Neural crest cell (in vitro differentiated cells): ENCODE data around the gene COL9A3. TPM values are rescaled to one million over a fixed set of nuclear protein-coding genes. Genes with fewer than 3 reads are reported as not detected.

Source experiments
- DNase-seq: peaks from one replicate; pipeline ENCODE4 v3.0.0; 2021; ENCODE audit warnings: low read depth, mixed read lengths, low spot score
- H3K27ac Mint-ChIP-seq: one replicate; pipeline ENCODE4 v1.8.0; 2021; ENCODE audit warnings: mild to moderate bottlenecking, mixed read lengths; ENCODE audit not compliant: unreplicated experiment
- H3K27me3 Mint-ChIP-seq: 2 replicates; pipeline ENCODE4 v1.8.0; 2021; ENCODE audit warnings: low read depth, mild to moderate bottlenecking, mixed read lengths
- H3K36me3 Mint-ChIP-seq: 2 replicates; pipeline ENCODE4 v1.8.0; 2021; ENCODE audit warnings: low read depth, mild to moderate bottlenecking, mixed read lengths
- H3K4me1 Mint-ChIP-seq: 2 replicates; pipeline ENCODE4 v1.8.0; 2021; ENCODE audit warnings: mixed read lengths
- H3K4me3 Mint-ChIP-seq: one replicate; pipeline ENCODE4 v1.8.0; 2021; ENCODE audit warnings: mild to moderate bottlenecking, mixed read lengths
- H3K9me3 Mint-ChIP-seq: 2 replicates; pipeline ENCODE4 v1.8.0; 2021; ENCODE audit warnings: mixed read lengths
- total RNA-seq: library from RNA; stranded (reverse); gene quantifications from 2 replicates; pipeline ENCODE4 v1.2.1, GENCODE V29; 2021
- TF ChIP-seq, protein P1 (sequence below): fragments of 200-600 bp; sonication (generic); conservative IDR thresholded peaks from 2 replicates; pipeline ENCODE4 v1.5.0; 2021; ENCODE audit warnings: antibody characterized with exemption, mild to moderate bottlenecking

The COL9A3 gene
- total RNA-seq, 1 donor from 2014 or later, result 4.6 TPM

DNA sequence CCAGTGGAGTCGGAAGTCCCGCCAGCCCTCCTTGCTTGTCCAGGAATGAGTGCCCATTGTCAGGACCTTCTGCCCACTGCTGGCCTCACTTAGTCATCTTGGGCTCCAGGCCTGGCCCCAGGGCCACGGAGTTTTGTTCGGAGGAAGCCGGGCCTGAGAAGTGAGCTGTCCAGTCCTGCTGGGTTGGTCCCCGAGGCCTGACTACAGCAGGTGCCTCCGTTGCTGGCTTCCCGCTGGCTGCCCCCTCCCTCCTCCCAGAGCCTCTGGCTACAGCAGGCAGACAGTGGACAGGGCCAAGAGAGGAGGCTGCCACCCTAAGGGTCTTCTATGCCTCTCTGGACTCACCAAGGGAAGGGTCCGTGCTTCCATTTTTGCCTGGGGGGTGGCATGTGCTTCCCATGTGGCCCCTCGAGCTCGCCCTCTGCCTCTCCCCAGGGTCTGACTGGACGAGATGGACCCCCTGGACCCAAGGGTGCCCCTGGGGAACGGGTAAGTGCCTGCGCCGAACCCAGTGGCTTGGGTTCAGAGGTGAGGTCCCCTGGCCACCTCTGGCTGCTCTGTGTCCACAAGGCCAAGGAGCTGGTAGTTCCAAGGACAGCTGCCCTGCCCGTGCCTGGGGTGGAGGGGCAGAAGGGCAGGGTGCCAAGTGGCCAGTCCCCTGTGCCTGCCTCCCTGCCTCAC, 2.8 kb downstream of the COL9A3 start:
- DNase-seq, result no peak
- Mint-ChIP-seq H3K9me3 (no peaks in the 10 kb centered on the region), H3K27ac (no peak overlapping the region), H3K36me3 (no peaks in the 10 kb centered on the region), H3K4me1 (peaks cover 22% of the 10 kb centered on the region), H3K27me3 (peaks cover 28% of the 10 kb centered on the region), H3K4me3 (no peak overlapping the region)
- TF ChIP-seq, protein P1, sequence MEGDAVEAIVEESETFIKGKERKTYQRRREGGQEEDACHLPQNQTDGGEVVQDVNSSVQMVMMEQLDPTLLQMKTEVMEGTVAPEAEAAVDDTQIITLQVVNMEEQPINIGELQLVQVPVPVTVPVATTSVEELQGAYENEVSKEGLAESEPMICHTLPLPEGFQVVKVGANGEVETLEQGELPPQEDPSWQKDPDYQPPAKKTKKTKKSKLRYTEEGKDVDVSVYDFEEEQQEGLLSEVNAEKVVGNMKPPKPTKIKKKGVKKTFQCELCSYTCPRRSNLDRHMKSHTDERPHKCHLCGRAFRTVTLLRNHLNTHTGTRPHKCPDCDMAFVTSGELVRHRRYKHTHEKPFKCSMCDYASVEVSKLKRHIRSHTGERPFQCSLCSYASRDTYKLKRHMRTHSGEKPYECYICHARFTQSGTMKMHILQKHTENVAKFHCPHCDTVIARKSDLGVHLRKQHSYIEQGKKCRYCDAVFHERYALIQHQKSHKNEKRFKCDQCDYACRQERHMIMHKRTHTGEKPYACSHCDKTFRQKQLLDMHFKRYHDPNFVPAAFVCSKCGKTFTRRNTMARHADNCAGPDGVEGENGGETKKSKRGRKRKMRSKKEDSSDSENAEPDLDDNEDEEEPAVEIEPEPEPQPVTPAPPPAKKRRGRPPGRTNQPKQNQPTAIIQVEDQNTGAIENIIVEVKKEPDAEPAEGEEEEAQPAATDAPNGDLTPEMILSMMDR, result no peak

DNA sequence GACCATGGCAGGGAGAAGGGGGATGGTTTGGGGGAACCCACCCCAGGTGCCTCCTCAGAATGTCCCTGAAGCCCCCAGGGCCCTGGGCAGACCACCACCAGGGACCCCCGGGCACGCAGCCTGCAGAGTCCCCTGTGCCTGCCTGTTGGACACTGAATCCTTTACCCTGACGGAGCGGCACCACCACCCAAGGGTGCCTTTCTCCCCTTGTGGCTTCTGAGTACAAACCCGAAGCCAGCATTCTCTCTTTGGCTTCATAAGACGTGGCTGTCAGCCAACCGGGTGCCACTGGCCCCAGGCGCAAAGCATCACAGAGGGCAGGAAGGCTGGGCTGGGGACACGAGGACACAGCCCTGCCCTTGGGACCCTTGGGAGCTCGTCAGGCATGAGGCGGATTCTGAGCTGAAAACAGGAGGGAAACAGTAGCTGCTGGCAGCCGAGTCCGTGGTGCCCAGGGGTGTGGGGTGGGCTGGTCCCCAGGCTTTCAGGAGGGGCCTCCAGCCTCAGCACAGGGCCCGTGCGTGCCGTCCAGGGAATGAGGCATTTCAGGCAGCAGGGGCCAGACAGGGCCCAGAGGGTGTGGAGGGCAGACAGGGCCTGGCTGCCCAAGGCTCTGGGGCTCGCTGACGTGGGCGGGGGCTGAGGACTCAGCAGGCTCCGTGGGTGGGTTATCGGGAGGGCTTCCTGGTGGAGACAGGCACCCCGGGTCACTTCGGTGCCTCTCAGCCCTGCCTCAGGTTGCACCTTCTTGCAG, 3.5 kb downstream of the COL9A3 start:
- no peak overlapping the region for H3K4me3 Mint-ChIP-seq
- H3K9me3 Mint-ChIP-seq, result no peaks in the 10 kb centered on the region
- H3K36me3 Mint-ChIP-seq, result no peaks in the 10 kb centered on the region
- H3K4me1 Mint-ChIP-seq, result peaks cover 17% of the 10 kb centered on the region
- H3K27me3 Mint-ChIP-seq, result peaks cover 21% of the 10 kb centered on the region
- DNase-seq, result no peak
- H3K27ac Mint-ChIP-seq, result no peak overlapping the region
- TF ChIP-seq, protein P1, result no peak

DNA sequence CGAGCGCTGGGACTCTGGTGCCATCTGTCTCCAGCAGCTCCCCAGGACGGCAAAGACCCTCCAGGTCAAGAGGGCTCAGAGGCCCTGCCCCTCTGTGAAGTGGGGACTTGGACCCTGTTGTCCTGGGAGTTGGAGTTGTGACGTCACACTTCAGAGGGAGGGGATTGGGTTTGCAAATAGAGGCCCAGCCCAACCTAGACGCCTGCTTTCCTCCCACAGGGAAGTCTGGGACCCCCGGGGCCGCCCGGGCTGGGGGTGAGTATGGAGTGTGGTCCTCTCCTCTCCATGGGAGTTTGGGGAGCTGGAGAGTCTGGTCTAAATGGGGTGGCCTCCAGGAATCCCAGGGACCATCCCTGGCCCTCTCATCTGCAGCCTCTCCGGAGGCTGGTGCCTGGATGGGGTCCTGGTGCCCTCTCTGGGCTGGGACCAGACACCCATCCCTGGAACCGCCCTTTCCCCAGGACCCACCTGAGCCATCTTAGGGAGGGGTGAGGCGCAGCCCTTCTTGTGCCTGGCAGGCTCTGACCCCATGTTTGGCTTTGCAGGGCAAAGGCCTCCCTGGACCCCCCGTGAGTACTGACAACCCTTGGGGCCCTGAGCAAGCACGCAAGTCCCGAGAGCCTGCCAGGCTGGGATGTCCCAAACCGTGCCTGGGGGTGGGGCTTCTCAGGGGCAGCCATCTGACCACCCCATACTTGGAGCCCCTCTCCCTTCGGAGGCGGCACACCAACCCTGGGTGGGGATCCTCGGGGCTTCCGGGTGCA, 4.3 kb downstream of the COL9A3 start:
- TF ChIP-seq, protein P1, result no peak
- Mint-ChIP-seq H3K4me1 (peaks cover 11% of the 10 kb centered on the region), H3K27me3 (peaks cover 14% of the 10 kb centered on the region), H3K27ac (no peak overlapping the region), H3K36me3 (no peaks in the 10 kb centered on the region), H3K4me3 (no peak overlapping the region), H3K9me3 (no peaks in the 10 kb centered on the region)
- no peak for DNase-seq

DNA sequence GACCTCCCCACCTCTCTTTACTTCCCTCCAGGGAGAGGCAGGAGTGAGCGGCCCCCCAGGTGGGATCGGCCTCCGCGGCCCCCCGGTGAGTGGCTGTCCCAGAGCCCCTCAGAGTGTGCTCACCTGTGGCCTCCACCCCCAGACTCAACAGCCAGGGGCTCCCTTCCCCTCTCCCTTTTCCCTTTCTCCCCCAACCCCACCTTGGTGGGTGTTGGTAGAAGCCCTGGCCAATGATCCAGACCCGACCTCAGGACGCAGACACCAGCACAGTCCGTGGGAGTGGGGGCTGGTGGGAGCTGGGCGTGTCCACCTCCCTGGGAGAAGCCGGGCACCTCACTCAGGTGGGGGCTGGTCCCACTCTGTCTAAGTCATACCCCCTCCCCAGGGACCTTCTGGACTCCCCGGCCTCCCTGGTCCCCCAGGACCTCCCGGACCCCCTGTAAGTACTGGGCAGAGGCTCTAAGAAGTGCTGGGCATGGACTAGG, 4.9 kb downstream of the COL9A3 start:
- Mint-ChIP-seq H3K27me3 (peaks cover 9% of the 10 kb centered on the region), H3K9me3 (no peaks in the 10 kb centered on the region), H3K4me3 (no peak overlapping the region), H3K36me3 (no peaks in the 10 kb centered on the region), H3K4me1 (peaks cover 11% of the 10 kb centered on the region), H3K27ac (no peak overlapping the region)
- TF ChIP-seq, protein P1, result no peak
- DNase-seq, result no peak

DNA sequence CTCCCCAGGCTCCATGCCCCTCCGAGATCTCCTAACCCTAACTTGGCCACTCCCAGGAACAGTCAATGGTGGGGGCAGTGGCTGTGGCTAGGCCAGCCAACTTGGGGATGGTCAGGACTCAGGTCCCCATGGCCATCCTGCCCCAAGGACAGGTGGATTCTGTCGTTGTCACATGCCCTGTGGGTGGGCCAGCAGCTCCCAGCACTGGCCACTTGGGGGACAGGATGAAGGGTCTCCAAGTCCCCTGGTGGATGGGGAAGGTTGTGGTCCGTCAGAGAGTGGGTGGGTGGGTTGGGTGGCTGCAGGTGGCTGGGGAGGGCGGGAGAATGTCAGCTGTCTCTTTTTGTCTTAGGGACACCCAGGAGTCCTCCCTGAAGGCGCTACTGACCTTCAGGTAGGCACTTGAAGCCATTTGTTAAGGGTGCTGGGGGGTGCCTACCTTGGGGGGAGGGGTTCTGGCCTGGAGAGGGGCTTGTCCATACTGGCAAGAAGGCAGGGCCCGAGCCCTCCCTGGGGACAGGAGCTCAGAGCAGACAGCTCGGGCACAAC, 5.5 kb downstream of the COL9A3 start:
- Mint-ChIP-seq H3K4me3 (no peak overlapping the region), H3K27me3 (peaks cover 9% of the 10 kb centered on the region), H3K4me1 (peaks cover 11% of the 10 kb centered on the region), H3K36me3 (no peaks in the 10 kb centered on the region), H3K9me3 (no peaks in the 10 kb centered on the region), H3K27ac (no peak overlapping the region)
- DNase-seq, result no peak
- TF ChIP-seq, protein P1, result no peak
